HG03558 (cell line): ENCODE data around the gene KCNJ9.
"Not testable (repeated sequence)": the region's sequence is repeated elsewhere in the genome, so short reads cannot be mapped to it uniquely, and the experiment has no call there.

ENCODE experiments used
- ATAC-seq: cut with Tn5 transposase; IDR thresholded peaks from one replicate; pipeline ENCODE4 v1.9.1; 2021; ENCODE audit warnings: moderate number of reproducible peaks; ENCODE audit not compliant: unreplicated experiment; ENCODE audit errors: extremely low read depth

Gene KCNJ9

DNA sequence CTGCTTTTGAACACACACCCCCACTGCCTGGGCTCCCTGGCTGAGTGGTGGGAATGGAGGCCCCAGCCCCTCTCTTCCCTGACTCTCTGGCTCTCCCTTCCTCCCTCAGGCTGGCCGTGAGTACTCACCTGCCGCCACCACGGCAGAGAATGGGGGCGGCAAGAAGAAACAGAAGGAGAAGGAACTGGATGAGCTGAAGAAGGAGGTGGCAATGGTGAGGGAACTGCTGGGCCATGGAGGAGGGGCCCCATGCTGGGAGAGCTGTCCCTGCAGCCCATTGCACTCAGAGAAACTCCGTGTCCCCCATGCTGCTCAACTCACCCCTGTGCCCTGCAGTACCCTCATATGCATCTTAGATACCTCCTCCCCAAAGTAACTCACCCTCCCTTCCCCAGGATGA, 39.5 kb downstream of the KCNJ9 start:
- ATAC-seq, result no peak

DNA sequence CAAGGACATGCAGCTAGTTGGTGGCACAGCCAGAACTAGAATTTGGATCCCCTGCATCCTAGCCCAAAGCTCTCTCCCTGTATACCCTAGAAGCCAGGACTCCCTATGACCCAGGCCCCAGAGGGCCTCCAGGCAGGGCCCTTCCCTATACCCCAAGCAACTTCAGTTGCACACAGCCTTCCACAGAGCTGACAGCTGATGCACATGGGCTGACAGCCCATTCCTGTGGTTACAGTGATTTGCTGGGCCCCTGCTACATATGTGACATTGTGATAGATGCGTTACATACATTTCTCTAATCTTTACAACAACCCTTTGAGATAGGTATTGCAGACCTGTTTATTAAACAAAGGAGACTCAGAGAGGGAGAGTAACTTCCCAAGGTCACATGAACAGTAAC, 40.0 kb downstream of the KCNJ9 start:
- no peak for ATAC-seq

DNA sequence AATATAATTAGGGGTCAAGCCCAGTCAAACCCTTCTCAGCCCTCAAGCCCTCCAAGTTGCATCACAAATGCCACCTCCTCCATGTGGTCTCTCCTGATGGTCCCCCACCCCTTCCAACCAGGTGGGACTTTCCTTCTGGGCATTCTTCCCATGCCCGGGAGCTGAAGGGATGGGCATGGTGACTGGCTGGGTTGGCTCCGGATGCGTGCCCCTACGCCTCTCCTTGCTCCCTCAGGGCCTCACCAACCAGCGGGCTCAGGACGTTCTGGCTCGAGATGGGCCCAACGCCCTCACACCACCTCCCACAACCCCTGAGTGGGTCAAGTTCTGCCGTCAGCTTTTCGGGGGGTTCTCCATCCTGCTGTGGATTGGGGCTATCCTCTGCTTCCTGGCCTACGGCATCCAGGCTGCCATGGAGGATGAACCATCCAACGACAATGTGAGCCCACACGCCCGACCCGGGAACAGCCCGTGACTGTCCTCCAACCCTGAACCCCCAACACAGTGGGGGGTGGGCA, 41.7 kb downstream of the KCNJ9 start:
- no peak for ATAC-seq

DNA sequence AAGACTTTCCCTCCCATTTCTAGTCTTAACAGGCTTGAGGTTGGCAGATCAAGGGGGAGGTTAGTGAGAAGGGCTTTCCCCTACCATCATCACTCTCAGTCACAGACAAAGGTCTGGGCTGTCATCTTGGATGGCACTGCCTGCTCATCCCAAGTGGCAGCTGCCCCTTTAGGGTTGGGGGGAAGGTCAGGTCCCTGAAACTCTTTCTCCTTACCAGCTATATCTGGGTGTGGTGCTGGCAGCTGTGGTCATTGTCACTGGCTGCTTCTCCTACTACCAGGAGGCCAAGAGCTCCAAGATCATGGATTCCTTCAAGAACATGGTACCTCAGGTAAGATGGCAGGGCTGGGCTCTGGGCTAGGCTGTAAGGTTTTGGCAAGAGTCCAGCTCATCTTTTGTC, 42.4 kb downstream of the KCNJ9 start:
- ATAC-seq, result no peak

DNA sequence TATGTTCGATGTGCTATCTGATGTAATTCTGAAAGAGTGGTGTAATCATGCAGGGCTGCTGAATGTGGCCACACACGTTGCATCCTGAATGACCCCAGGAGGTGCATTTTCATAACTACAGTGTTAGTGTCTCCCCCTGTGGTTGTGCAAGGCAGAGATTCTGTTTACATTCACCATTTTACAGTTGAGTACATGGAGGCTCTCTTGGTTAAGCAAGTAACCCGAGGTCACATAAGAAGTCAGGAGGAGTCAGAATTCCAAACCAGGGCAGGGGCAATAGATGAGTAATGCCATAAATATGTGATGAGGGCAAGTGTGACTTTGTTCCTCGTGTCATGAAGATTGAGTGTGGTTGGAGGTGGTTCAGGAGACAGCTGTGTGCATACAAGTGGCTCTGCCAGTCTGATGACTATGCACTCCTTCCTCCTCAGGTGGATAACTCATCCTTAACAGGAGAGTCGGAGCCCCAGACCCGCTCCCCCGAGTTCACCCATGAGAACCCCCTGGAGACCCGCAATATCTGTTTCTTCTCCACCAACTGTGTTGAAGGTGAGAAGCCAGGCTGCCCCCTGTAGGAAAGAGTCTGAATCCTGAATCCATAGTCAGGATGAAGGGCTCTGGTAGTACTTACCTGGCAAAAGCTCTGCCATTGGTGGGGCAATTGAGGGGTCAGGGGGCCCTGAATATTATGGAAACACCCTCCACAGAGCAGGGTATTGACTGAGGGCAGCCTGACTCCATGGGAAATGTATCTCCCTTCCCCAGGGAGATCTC, 43.6 kb downstream of the KCNJ9 start:
- no peak for ATAC-seq

DNA sequence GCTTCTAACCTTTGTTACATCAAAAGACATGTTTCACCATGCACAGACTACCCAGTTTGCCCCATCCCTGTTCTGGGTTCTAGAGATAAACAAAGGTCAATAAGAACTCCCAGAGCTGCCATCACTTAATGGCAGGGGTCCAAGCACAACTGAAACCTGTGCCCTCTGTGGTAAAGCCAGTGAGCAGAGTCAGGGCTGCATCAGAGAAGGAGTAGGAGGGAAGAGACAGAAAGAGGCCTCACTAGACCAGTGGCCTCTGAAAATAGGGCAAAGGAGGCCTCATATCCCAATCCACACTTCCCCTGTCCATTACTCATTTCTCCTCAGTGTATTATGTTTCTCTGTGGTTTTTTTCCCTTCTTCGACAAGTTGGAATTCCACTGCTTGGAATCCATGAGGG, 44.4 kb downstream of the KCNJ9 start:
- no peak for ATAC-seq

DNA sequence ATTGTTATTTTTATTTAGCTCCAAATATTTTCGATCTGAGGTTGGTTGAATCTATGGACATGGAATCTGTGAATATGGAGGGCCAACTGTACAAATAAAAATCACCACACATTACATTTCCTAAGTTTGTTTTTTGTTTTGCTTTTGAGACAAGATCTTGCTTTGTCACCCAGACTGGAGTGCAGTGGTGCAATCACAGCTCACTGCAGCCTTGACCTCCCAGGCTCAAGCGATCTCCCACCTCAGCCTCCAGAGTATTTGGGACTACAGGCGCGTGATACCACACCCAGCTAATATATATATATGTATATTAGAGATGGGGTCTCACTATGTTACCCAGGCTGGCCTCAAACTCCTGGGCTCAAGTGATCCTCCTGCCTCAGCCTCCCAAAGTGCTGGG, 45.0 kb downstream of the KCNJ9 start:
- not testable (repeated sequence) for ATAC-seq

DNA sequence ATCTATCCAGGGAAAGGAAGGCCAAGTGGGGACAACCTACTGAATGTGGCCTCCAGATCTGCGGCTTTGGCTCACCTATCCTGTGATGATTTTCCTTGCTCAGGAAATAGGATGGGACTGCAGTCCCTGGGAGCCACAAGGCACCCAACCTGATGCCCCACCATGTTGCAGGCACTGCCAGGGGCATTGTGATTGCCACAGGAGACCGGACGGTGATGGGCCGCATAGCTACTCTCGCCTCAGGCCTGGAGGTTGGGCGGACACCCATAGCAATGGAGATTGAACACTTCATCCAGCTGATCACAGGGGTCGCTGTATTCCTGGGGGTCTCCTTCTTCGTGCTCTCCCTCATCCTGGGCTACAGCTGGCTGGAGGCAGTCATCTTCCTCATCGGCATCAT, 46.0 kb downstream of the KCNJ9 start:
- ATAC-seq, result no peak

DNA sequence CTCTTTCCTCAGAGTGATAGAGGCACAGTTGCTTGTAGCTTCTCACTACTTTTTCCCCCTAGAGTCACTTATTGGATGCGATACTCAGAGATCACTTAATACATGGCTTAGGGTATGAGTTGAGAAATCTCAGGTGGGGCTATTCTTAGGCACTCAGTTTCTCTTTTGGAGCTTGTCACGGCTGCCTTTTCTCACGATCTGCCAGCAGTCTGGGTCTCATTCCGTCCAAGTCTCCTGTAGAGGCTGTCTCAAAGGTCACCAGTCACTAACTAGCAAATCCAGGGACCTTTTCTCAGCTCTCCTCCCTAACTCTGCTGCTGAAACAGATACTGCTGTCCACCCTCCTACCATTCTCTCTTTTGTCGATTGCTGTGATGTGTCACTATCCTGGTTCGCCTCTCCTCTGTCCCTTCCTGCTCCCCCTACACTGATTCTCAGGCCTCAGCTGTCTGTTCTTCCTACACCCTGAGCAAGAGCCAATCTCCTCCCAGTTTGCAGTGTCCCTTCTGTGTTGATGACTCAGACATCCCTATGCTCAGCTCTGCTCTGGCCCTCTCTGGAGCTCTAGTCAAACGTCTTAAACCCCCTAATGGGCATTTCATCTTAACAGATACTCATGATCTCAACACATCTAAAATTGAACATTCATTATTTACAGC, 46.7 kb downstream of the KCNJ9 start:
- no peak for ATAC-seq

DNA sequence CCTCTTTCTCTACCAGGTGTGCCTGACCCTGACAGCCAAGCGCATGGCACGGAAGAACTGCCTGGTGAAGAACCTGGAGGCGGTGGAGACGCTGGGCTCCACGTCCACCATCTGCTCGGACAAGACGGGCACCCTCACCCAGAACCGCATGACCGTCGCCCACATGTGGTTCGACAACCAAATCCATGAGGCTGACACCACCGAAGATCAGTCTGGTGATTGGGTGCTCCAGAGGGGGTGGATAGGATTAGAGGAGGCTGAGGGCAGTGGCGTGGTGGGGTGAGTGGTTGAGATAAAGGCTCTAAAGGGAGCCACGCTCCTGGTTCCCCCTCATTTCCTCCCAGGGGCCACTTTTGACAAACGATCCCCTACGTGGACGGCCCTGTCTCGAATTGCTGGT, 47.3 kb downstream of the KCNJ9 start:
- ATAC-seq, result no peak

DNA sequence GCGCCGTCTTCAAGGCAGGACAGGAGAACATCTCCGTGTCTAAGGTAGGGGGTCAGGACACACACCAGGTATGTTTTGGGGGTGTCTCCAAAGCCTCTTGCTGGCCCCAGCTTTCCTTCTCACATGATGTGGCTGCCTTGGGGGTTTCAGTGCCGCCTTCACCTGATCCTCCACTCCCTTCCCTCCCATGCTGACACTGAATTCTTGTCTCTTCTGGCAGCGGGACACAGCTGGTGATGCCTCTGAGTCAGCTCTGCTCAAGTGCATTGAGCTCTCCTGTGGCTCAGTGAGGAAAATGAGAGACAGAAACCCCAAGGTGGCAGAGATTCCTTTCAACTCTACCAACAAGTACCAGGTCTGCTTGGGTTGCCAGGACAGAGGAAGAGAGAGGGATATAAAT, 47.7 kb downstream of the KCNJ9 start:
- no peak for ATAC-seq

DNA sequence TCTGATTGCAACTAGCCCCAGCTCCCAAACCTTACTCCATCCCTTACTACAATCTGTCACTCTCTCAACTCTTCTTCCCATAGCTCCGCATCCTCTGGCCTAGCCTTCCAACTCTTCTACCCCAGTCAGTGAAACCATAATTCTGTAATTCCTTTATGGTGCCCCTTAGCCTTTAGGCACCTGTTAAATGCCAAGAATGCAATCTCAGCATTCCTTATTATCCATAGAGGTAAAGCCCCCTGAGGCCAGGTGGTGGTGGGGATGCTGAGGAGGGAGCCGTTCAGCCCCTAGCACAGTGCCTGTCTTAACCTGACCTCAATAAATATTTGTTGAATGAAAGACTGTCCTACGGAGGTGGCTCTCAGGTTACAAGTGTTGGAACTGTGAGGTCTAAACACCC, 48.2 kb downstream of the KCNJ9 start:
- ATAC-seq, result no peak

DNA sequence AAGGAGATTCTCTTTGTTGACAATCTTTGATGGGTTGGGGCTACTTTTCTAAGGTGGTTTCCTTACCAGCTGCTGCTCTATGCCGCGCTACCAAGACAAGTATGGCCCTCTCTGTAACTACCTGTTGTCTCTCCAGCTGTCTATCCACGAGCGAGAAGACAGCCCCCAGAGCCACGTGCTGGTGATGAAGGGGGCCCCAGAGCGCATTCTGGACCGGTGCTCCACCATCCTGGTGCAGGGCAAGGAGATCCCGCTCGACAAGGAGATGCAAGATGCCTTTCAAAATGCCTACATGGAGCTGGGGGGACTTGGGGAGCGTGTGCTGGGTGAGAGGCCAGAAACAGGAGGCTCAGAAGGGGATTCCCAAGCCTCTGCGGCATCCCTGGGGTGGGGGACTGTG, 48.6 kb downstream of the KCNJ9 start:
- no peak for ATAC-seq

DNA sequence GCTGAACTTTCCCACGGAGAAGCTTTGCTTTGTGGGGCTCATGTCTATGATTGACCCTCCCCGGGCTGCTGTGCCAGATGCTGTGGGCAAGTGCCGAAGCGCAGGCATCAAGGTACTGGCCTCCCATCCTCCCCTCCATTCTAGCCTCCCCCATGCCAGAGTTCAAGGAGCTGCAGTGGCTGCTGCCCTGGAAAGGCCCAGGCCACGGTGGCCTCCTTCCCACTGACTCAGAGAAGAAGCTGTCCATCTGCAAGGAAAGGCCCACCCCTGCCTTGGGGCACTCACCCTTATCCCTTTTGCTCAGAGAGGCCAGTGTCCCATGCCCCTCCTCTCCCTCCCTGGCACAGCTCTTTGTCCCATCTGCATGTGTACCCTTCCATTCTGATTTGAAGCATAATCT, 49.1 kb downstream of the KCNJ9 start:
- ATAC-seq, result no peak

DNA sequence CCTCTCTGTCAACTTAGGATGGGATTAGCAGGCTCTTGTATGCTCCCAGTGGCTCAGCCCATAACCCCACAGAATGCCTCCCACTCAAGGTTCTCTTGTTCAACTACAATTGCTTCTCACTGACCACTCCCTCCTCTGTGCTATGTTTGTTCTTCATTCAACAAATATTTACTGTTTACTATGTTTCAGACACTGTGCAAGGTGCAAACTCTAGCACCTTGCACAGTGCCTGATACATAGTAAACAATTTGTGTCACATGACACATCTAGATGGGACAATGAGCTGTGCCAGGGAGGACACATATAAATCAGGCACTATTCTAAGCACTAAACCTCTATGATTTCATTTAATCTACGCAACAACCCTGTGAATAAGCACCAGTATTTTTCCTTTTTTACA, 49.6 kb downstream of the KCNJ9 start:
- no peak for ATAC-seq

DNA sequence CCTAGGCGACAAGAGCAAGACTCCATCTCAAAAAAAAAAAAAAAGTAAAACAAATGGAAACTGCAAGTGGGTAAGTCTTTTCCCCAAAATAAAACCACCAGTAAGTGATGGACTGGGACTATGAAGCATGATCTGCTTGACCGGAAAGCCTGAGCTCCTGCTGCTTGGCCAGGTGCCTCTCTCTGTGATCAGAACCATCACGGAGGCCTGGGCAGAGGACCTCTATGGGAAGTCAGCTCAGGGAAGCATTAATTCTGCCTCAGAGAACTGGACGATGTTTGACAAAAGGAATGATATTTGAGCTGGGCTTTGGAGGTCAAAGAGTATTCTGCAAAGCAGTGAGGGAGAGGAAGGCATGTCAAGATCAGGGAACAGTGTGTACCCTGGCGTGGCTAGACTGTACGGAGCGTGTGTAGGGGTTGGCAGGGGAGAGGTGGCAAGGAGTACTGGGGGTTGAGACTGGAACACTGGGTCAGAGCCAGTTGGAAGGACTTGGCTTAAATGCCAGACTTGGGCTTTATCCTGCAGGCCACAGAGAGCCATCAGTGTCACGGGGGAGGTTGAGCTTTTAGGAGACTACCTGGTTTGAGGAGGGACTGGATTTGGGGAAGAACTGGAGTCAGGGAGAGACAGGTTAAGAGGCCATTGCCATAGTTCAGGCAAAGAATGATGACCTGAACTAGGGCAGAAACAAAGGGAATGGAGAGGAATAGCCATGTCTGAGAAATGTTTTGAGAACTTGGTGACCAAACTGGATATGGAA, 50.6 kb downstream of the KCNJ9 start:
- no peak for ATAC-seq

DNA sequence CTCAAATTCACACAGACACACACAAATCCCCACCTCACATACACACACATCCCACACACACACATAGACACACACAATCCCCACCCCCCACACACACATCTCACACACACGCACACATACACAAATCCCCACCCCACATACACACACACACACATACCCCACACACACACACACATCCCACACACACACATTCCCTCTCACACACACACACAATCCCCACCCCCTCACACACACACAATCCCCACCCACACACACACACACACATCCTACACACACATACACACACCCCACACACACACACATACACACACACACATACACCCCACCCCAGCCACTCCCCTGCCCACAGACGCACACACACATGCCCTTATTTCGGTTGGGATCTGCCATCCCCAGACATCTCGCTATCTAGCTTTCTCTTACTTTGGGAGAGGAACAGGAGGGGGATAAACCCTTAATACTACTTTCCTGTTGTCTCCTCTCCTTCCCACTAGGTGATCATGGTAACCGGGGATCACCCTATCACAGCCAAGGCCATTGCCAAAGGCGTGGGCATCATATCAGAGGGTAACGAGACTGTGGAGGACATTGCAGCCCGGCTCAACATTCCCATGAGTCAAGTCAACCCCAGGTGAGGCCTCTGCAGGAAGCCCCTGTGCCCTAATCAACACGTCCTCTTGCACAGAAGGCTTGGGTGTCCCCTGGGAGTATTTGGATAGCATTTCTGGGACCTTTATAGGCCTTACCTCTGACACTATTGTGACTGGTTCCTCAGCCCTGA, 52.8 kb downstream of the KCNJ9 start:
- ATAC-seq, result no peak

DNA sequence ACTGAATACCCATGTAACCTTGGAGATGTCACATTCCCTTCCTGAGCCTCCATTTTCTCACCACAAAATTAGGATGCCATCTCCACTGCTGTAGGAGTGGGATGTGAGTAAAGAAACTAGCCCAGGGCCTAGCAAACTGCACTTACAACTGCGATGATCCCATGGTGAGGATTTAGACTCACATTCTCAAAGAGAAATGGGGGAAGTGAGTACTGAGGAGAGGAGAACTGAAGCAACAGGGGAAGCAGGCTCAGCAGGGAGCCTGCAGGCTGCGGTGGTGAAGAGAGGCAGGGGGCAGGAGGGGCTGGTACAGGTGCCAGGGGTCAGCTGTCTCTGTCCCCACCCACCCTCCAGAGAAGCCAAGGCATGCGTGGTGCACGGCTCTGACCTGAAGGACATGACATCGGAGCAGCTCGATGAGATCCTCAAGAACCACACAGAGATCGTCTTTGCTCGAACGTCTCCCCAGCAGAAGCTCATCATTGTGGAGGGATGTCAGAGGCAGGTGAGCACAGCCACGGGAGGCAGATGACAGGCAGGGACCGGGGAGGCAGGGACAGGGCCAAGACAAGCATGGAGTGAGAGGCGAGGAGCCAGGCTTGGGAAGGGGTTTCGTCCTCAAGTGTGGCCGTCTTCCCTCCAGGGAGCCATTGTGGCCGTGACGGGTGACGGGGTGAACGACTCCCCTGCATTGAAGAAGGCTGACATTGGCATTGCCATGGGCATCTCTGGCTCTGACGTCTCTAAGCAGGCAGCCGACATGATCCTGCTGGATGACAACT, 53.6 kb downstream of the KCNJ9 start:
- ATAC-seq, result no peak

DNA sequence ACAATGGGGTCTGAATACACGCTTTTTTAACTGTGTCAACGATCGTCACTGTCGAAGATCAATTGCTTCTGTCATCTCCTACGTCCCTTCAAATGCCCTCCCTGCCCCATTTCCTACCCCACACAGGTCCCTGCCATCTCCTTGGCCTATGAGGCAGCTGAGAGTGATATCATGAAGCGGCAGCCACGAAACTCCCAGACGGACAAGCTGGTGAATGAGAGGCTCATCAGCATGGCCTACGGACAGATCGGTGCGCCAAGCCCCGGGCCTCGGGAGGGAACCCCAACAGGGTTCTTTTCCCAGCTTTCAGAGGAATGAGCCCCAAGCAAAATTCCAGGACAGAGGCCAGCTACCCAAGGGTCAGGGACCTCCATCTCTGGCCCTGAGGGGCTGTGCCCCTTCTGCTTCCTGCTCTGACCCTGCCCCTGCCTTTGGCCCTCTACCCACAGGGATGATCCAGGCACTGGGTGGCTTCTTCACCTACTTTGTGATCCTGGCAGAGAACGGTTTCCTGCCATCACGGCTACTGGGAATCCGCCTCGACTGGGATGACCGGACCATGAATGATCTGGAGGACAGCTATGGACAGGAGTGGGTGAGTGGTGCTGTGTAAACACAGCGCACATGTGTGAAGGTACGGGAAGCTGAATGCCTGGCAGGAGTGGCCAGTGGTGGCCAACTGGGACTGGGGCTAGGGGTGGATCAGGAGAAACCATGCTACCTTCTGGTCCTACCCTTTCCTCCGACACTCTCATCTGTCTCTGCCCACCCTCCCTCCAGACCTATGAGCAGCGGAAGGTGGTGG, 55.0 kb downstream of the KCNJ9 start:
- no peak for ATAC-seq
